Astrocyte (in vitro differentiated cells and primary cell): ENCODE measurements around the gene GRAMD1B.

ENCODE experiments used
- CTCF ChIP-seq: IDR thresholded peaks from 2 replicates; pipeline ENCODE4 v1.5.1; 2011; ENCODE audit warnings: low read depth, mild to moderate bottlenecking, inconsistent platforms, low read length, moderate library complexity; ENCODE audit not compliant: insufficient read depth
- EZH2 ChIP-seq: IDR thresholded peaks from 2 replicates; pipeline ENCODE4 v1.6.1; 2012; ENCODE audit warnings: mild to moderate bottlenecking, low read length, inconsistent platforms; ENCODE audit not compliant: insufficient read depth

GRCh38 chr11:123607781-123608180, 177.7 kb downstream of the GRAMD1B start:
- no peak for TF ChIP-seq CTCF
- no peak for TF ChIP-seq EZH2
